ENCODE measurements around the gene MS4A15.

- no peak for TF ChIP-seq POLR2A (IDR thresholded peaks at IDR 0.05)
- TF ChIP-seq CTCF (IDR thresholded peaks at IDR 0.05), result peak in 2 of 5 experiments; percentile 14 to 26
These were observed 29.2 kb downstream of the MS4A15 start for GRCh38 chr11:60785806-60786361.
